ENCODE measurements around the gene RPS2.
"Not testable (repeated sequence)": the region's sequence is repeated elsewhere in the genome, so short reads cannot be mapped to it uniquely, and the experiment has no call there.

RPS2 gene
- total RNA-seq, result 1,025 to 1,871 (median 1,350) reads per million in 3 donors

DNA sequence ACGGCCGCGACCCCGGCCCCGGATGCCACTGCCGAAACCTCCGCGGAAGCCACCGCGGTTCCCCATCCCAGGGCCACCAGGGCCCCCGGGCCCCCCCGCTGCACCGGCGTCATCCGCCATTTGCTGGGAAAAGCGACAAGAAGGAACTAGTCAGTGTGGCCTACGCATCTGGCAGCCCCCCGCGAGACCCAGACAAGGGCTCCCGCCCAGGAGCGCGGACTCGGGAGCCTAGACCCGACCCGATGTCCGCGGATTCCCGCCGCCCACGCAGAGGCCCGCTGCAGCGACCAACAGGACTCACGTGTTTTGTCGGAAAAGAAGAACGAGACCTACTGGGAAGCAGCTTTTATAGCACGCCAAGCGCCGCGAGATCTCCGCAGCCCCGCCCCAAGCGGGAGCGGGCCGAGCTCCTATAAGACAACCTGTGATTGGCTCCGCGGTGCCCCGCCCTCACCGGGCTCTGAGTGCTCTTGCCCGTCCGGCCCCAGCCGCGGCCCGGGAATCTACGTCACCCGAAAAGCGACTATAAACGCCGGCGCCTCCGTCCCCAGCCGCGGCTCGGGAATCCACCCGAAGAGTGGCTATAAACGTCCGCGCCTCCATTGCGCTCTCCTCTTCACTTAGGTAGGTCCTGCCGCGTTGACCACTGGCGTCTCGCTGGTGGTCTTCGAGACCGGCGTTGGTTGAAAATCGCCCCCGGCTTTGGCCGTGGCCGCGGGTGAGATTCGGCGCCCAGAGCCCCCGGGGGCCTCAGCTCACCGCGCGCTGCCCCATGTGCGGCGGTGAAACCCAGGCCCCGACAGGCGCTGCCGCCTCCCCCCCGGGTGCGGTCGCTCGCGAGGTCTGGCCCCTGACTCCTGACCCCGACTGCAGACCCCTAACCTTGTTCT is at the start of gene RPS2:
RPS2 (minus strand) TSS at position 321 of the 890 bp plus-strand sequence; CDS start at position 120, 201 bp downstream.
- peak within 1 kb of the TSS; percentile 77 for H3K4me3 ChIP-seq (ENCODE audit: insufficient read depth, low read depth, low read length, poor library complexity, severe bottlenecking)
- H3K4me1 ChIP-seq (ENCODE audit: control insufficient read depth, insufficient read depth, low read length, poor library complexity, severe bottlenecking), result peaks cover 42% of the 10 kb centered on the region
- H3K27me3 ChIP-seq (replicated peaks; ENCODE audit: control insufficient read depth, insufficient read depth, low read length, poor library complexity, severe bottlenecking), result no peaks in the 10 kb centered on the region
- DNase-seq, result peak; percentile 98 to 100 (median 99)
- H3K36me3 ChIP-seq (ENCODE audit: control insufficient read depth, insufficient read depth, low read length), result peaks cover 15% of the 10 kb centered on the region
- peak within 1 kb of the TSS; percentile 97 for H3K27ac ChIP-seq (ENCODE audit: insufficient read depth, low read length, poor library complexity, severe bottlenecking)
- H3K9me3 ChIP-seq (ENCODE audit: control insufficient read depth, low read length), result no peaks in the 10 kb centered on the region

DNA sequence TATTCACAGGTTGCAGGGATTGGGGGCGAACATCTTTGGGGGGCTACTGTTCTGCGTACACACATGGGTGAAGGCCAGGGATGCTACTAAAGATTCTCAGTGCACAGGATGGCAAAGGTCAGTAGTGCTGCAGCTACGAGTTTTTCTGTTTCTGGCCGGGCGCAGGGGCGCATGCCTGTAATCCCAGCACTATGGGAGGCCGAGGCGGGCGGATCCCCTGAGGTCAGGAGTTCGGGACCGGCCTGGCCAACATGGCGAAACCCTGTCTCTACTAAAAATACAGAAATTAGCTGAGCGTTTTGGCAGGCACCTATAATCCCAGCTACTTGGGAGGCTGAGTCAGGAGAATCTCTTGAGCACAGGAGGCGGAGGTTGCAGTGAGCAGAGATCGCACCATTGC is 48.9 kb upstream of the RPS2 start:
- Histone ChIP-seq H3K9me3 (ENCODE audit: control insufficient read depth, low read length) (no peaks in the 10 kb centered on the region), H3K36me3 (ENCODE audit: control insufficient read depth, insufficient read depth, low read length) (no peaks in the 10 kb centered on the region), H3K4me3 (ENCODE audit: insufficient read depth, low read depth, low read length, poor library complexity, severe bottlenecking) (no peak overlapping the region), H3K27me3 (replicated peaks; ENCODE audit: control insufficient read depth, insufficient read depth, low read length, poor library complexity, severe bottlenecking) (no peaks in the 10 kb centered on the region), H3K27ac (ENCODE audit: insufficient read depth, low read length, poor library complexity, severe bottlenecking) (no peak overlapping the region), H3K4me1 (ENCODE audit: control insufficient read depth, insufficient read depth, low read length, poor library complexity, severe bottlenecking) (peaks cover 11% of the 10 kb centered on the region)
- DNase-seq, result no peak

DNA sequence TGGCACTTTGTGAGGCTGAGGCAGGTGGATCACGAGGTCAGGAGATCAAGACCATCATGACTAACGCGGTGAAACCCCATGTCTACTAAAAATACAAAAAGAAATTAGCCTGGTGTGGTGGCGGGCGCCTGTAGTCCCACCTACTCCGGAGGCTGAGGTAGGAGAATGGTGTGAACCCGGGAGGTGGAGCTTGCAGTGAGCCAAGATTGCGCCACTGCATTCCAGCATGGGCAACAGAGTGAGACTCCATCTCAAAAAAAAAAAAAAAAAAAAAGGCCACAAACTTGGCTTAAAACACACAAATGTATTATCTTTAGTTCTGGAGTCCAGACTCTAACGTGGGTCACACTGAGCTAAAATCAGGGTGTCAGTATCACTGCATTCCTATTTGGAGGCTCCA is 47.1 kb upstream of the RPS2 start:
- H3K9me3 ChIP-seq (ENCODE audit: control insufficient read depth, low read length); H3K4me3 ChIP-seq (ENCODE audit: insufficient read depth, low read depth, low read length, poor library complexity, severe bottlenecking); DNase-seq; H3K27ac ChIP-seq (ENCODE audit: insufficient read depth, low read length, poor library complexity, severe bottlenecking); H3K36me3 ChIP-seq (ENCODE audit: control insufficient read depth, insufficient read depth, low read length); H3K27me3 ChIP-seq (replicated peaks; ENCODE audit: control insufficient read depth, insufficient read depth, low read length, poor library complexity, severe bottlenecking): not testable (repeated sequence)
- peaks cover 29% of the 10 kb centered on the region for H3K4me1 ChIP-seq (ENCODE audit: control insufficient read depth, insufficient read depth, low read length, poor library complexity, severe bottlenecking)

DNA sequence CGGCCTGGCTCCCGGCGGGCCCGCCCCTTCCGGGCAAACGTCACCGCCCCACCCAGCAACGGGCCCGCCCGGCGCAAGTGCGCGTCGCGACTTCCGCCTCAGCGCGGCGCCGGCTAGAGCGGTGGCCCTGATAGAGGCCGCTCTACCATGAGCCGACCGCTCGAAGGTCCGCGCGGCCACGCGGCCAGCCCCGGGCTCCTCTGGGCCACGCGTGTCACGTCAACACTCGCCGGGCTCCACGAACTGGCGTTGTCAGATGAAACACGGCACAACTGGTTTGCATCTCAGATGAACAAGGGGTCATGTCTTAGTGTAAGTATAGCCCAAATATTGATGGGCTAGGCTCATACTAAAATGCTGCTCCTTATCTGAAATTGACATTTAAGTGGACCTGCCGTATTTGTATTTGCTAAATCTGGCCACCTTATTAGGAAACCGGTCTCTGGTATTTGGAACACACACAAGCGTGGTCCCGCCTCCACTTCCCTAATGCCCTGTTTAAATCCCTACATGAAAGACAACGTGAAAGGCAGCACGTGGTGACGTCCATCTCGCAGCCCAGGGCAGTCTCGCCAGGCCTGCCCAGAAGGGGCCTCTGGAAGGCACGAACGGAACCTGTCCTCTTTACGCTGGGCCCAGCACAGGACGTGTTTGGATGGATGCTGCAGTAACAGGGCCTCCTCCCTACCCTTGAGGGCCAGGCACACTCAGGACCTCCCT is 45.3 kb upstream of the RPS2 start, which contains the start of gene ZNF598:
ZNF598 (minus strand) TSS at position 31 of the 720 bp plus-strand sequence.
- H3K36me3 ChIP-seq (ENCODE audit: control insufficient read depth, insufficient read depth, low read length), result no peaks in the 10 kb centered on the region
- DNase-seq, result peak; percentile 59 to 75 (median 63)
- peaks cover 29% of the 10 kb centered on the region for H3K4me1 ChIP-seq (ENCODE audit: control insufficient read depth, insufficient read depth, low read length, poor library complexity, severe bottlenecking)
- peak within 1 kb of the TSS; percentile 83 for H3K27ac ChIP-seq (ENCODE audit: insufficient read depth, low read length, poor library complexity, severe bottlenecking)
- peak within 1 kb of the TSS; percentile 69 for H3K4me3 ChIP-seq (ENCODE audit: insufficient read depth, low read depth, low read length, poor library complexity, severe bottlenecking)
- H3K9me3 ChIP-seq (ENCODE audit: control insufficient read depth, low read length), result no peaks in the 10 kb centered on the region
- H3K27me3 ChIP-seq (replicated peaks; ENCODE audit: control insufficient read depth, insufficient read depth, low read length, poor library complexity, severe bottlenecking), result no peaks in the 10 kb centered on the region

DNA sequence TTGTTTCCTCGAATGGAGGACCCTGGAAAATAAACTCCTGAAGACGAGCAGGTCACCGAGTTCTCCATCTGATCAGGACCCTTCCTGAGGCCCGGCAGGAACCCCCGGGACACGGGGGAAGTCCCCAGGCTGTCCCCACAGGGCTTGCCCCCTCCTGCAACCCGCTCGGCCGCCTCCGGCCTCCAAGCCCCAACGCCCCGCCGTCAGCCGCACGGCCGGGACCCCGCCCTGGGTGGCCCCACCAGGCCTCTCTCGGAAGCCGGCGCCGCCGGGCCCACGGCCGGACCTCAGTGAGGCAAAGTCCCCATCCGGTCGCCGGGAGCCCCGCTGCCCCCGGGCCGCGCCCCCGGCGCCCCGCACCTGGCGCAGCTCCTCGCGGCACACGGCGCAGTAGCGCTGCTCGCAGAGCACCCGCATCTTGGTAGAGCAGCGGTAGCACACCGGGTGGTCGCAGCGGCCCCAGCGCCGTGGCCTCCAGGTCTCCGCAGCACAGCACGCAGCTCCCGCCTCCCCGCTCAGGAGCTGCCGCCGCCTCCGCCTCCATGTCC is 44.6 kb upstream of the RPS2 start:
- Histone ChIP-seq H3K27ac (ENCODE audit: insufficient read depth, low read length, poor library complexity, severe bottlenecking) (peak overlapping the region; percentile 77), H3K4me1 (ENCODE audit: control insufficient read depth, insufficient read depth, low read length, poor library complexity, severe bottlenecking) (peaks cover 31% of the 10 kb centered on the region)
- no peak for DNase-seq

DNA sequence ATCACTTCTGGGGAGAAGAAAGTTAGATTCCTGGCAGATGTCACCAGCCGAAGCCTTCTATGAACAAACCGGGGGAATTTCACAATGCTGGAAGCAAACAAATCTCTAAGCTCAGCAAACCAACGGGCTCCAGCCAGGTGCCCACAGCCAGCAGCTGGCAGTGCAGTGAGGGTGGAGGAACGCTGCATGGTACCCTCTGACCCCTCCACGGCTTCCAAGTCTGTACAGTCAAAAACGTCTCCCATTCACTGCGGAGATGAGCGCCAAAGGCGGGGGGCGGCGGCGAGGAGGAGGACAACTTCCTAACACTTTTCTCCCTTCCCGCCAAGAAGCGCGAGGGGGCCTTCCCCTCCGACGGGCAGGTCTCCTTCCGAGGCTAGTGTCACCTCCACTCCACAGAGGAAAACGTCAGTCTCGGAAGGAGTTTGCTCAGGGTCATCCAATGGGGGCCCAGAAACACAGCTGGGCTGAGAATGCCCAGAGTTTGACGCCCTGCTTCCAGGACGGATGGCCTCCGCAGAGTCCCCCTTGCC is 44.1 kb upstream of the RPS2 start:
- no peaks in the 10 kb centered on the region for H3K27me3 ChIP-seq (replicated peaks; ENCODE audit: control insufficient read depth, insufficient read depth, low read length, poor library complexity, severe bottlenecking)
- H3K27ac ChIP-seq (ENCODE audit: insufficient read depth, low read length, poor library complexity, severe bottlenecking), result peak overlapping the region; percentile 77
- peaks cover 35% of the 10 kb centered on the region for H3K4me1 ChIP-seq (ENCODE audit: control insufficient read depth, insufficient read depth, low read length, poor library complexity, severe bottlenecking)
- no peaks in the 10 kb centered on the region for H3K36me3 ChIP-seq (ENCODE audit: control insufficient read depth, insufficient read depth, low read length)
- DNase-seq, result no peak
- H3K9me3 ChIP-seq (ENCODE audit: control insufficient read depth, low read length), result no peaks in the 10 kb centered on the region
- peak overlapping the region; percentile 69 for H3K4me3 ChIP-seq (ENCODE audit: insufficient read depth, low read depth, low read length, poor library complexity, severe bottlenecking)

More for the DNA sequence above, 44.6 kb upstream of the RPS2 start:
- no peaks in the 10 kb centered on the region for H3K9me3 ChIP-seq (ENCODE audit: control insufficient read depth, low read length)
- H3K4me3 ChIP-seq (ENCODE audit: insufficient read depth, low read depth, low read length, poor library complexity, severe bottlenecking), result peak overlapping the region; percentile 69
- no peaks in the 10 kb centered on the region for H3K27me3 ChIP-seq (replicated peaks; ENCODE audit: control insufficient read depth, insufficient read depth, low read length, poor library complexity, severe bottlenecking)
- H3K36me3 ChIP-seq (ENCODE audit: control insufficient read depth, insufficient read depth, low read length), result no peaks in the 10 kb centered on the region

DNA sequence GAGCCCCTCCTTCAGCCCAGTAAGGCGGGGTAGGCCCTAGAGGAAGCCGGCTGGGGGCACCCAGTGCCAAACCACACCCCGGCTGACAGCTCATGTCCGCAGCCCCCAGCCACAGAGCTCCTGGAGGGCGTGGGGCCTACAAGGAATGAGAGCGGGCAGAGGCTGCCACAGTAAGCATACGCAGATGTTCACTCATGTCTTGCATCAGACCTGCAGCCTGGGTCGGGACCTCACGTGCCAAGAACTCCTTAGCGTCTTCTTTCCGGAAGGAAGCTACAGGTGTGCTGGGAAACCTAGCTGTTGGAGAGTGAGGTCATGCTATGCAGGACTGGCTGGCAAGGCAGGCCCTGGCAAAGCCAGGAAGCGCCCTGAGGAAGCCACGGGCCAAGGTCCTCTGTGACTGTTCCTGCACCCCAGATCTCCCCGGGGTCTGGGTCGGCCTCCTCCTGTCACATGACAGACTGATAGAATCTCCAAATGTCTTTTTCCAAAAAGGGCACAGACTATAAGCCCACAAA is 43.4 kb upstream of the RPS2 start:
- Histone ChIP-seq H3K27ac (ENCODE audit: insufficient read depth, low read length, poor library complexity, severe bottlenecking) (peak overlapping the region; percentile 77), H3K4me3 (ENCODE audit: insufficient read depth, low read depth, low read length, poor library complexity, severe bottlenecking) (no peak overlapping the region), H3K4me1 (ENCODE audit: control insufficient read depth, insufficient read depth, low read length, poor library complexity, severe bottlenecking) (peaks cover 35% of the 10 kb centered on the region), H3K36me3 (ENCODE audit: control insufficient read depth, insufficient read depth, low read length) (no peaks in the 10 kb centered on the region), H3K9me3 (ENCODE audit: control insufficient read depth, low read length) (no peaks in the 10 kb centered on the region), H3K27me3 (replicated peaks; ENCODE audit: control insufficient read depth, insufficient read depth, low read length, poor library complexity, severe bottlenecking) (no peaks in the 10 kb centered on the region)
- peak in 1 of 3 donors; percentile 16 for DNase-seq

DNA sequence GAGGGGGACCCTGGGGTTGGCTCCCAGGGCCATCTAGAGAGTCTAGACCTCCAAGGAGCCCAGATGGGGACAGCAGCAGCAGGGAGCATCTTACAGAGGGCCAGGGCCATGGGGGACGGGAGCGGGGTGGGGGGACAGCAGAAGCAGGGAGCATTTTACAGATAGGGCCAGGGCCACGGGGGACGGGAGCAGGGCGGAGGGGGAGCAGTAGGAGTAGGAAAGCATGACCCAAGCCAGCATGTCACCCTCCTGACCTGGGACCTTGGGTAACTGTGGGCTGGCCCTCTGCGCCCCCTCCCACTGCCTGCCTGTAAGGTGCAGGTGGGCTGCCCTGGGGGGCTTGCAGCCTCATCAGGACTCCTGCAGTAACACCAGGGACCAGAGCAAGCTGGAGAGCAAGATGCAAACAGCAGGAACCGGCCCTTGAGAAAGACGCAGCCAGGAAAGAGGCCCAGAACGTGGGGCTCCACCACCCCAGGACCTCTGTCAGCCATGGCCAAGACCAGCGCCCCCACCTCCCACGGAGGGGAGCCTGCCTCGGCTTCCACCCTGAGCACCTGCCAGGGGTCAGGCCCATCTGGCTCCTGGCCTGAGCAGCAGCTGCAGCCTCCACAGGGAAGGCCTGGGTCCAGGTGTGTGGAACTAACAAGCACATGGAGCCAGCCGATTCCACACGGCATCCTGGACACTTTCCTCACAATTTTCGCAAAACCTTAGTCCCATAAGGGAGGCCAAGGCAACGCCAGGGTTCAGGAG is 42.6 kb upstream of the RPS2 start:
- no peak for DNase-seq
- H3K9me3 ChIP-seq (ENCODE audit: control insufficient read depth, low read length), result no peaks in the 10 kb centered on the region
- peaks cover 35% of the 10 kb centered on the region for H3K4me1 ChIP-seq (ENCODE audit: control insufficient read depth, insufficient read depth, low read length, poor library complexity, severe bottlenecking)
- peak overlapping the region; percentile 77 for H3K27ac ChIP-seq (ENCODE audit: insufficient read depth, low read length, poor library complexity, severe bottlenecking)
- no peak overlapping the region for H3K4me3 ChIP-seq (ENCODE audit: insufficient read depth, low read depth, low read length, poor library complexity, severe bottlenecking)
- H3K27me3 ChIP-seq (replicated peaks; ENCODE audit: control insufficient read depth, insufficient read depth, low read length, poor library complexity, severe bottlenecking), result no peaks in the 10 kb centered on the region
- peaks cover 7% of the 10 kb centered on the region for H3K36me3 ChIP-seq (ENCODE audit: control insufficient read depth, insufficient read depth, low read length)

DNA sequence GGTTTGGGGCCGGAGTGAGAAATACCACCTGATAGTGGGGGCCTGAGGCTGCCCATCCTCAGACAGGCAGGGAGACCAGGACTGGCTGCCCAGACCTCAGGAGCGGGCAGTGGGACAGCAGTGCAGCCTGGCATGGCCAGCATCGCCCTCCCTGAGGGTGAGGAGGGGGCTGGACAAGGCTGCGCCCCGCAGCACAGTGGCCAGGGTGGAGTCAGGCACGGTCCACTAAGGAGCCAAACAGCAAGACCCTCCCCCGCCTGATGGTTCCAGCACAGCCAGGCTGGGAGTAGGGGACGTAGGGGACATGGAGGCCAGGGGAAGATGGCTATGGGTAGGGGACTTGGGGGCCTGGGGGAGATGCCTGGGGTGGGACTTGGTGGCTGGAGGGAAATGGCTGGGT is 41.7 kb upstream of the RPS2 start:
- H3K36me3 ChIP-seq (ENCODE audit: control insufficient read depth, insufficient read depth, low read length), result peaks cover 17% of the 10 kb centered on the region

More for the DNA sequence above, 41.7 kb upstream of the RPS2 start:
- no peaks in the 10 kb centered on the region for H3K27me3 ChIP-seq (replicated peaks; ENCODE audit: control insufficient read depth, insufficient read depth, low read length, poor library complexity, severe bottlenecking)
- no peaks in the 10 kb centered on the region for H3K9me3 ChIP-seq (ENCODE audit: control insufficient read depth, low read length)
- no peak for DNase-seq
- H3K4me3 ChIP-seq (ENCODE audit: insufficient read depth, low read depth, low read length, poor library complexity, severe bottlenecking), result no peak overlapping the region
- H3K27ac ChIP-seq (ENCODE audit: insufficient read depth, low read length, poor library complexity, severe bottlenecking), result no peak overlapping the region
- H3K4me1 ChIP-seq (ENCODE audit: control insufficient read depth, insufficient read depth, low read length, poor library complexity, severe bottlenecking), result peaks cover 35% of the 10 kb centered on the region

Data from effector memory CD4-positive, alpha-beta T cell (primary cell).